ENCODE data around the gene NRCAM. TPM values are rescaled to one million over a fixed set of nuclear protein-coding genes. Genes with fewer than 3 reads are reported as not detected.
A peak's percentile ranks its signal among the peaks of the same experiment; 100 is the strongest.

Gene NRCAM
- total and polyA plus RNA-seq, 10 of the 15 experiments (the other 5 are each of a cell fraction or from before 2014, with no cell fraction given) = 0.30 to 2.0 (median 1.0) TPM

GRCh38 chr7:108436906-108437305 is 19.3 kb downstream of the NRCAM start:
- Histone ChIP-seq H3K4me2 (ENCODE audit: control insufficient read depth, insufficient read depth) (no peak overlapping the region), H3K9me3 (replicated peaks; ENCODE audit: control insufficient read depth, insufficient read depth, low read length) (no peaks in the 10 kb centered on the region), H3K27ac (ENCODE audit: control insufficient read depth, insufficient read depth) (no peak overlapping the region), H2AFZ (ENCODE audit: control insufficient read depth, low read depth, low read length) (no peak overlapping the region), H3K27me3 (replicated peaks in 1 of 2; ENCODE audit: control insufficient read depth in 2 of 2, insufficient read depth in 2 of 2, low read length in 1 of 2) (no peaks in the 10 kb centered on the region), H3K4me1 (ENCODE audit: control insufficient read depth, insufficient read depth, low read length) (no peaks in the 10 kb centered on the region), H3K36me3 (ENCODE audit: control insufficient read depth in 2 of 2, insufficient read depth in 2 of 2, low read length in 1 of 2) (no peaks in the 10 kb centered on the region), H3K79me2 (ENCODE audit: control insufficient read depth, insufficient read depth, low read length) (no peaks in the 10 kb centered on the region), H4K20me1 (ENCODE audit: control insufficient read depth, insufficient read depth) (no peaks in the 10 kb centered on the region), H3K4me3 (no peak overlapping the region), H3K9ac (ENCODE audit: control insufficient read depth, insufficient read depth, low read length) (no peak overlapping the region)
- in situ Hi-C loops (cut with MboI) = no loop called here
- ChIA-PET SMC1A (ENCODE audit: uncharacterized antibody, unreplicated experiment) (no interaction called here), RAD21 (ENCODE audit: unreplicated experiment) (no interaction called here), POLR2A (no interaction called here), CTCF (no interaction called here)
- FAIRE-seq (no peak), DNase-seq (ENCODE audit: low read depth, low spot score) (no peak), ATAC-seq (no peak)
- 26% methylated on average over 3 of the region's 3 CpGs for WGBS (ENCODE audit: insufficient coverage, insufficient replicate concordance, low lambda C conversion rate, missing lambda C conversion rate)
- no peak for TF ChIP-seq JUND (IDR thresholded peaks at IDR 0.05; ENCODE audit: low read depth, low read length)
- intact Hi-C loops (cut with micrococcal nuclease; ENCODE audit: unreplicated experiment) = no loop called here
- no TSS peak for BruUV-seq (replicated peaks)

GRCh38 chr7:108434010-108434409 is 22.2 kb downstream of the NRCAM start:
- no TSS peak for BruUV-seq (replicated peaks)
- Histone ChIP-seq H3K9me3 (replicated peaks; ENCODE audit: control insufficient read depth, insufficient read depth, low read length) (no peaks in the 10 kb centered on the region), H3K4me2 (ENCODE audit: control insufficient read depth, insufficient read depth) (no peak overlapping the region), H3K4me1 (ENCODE audit: control insufficient read depth, insufficient read depth, low read length) (no peaks in the 10 kb centered on the region), H3K27me3 (replicated peaks in 1 of 2; ENCODE audit: control insufficient read depth in 2 of 2, insufficient read depth in 2 of 2, low read length in 1 of 2) (peaks cover 0 to 2% of the 10 kb centered on the region in 2 experiments; a peak in 1 of 4 replicates), H4K20me1 (ENCODE audit: control insufficient read depth, insufficient read depth) (no peaks in the 10 kb centered on the region), H3K79me2 (ENCODE audit: control insufficient read depth, insufficient read depth, low read length) (no peaks in the 10 kb centered on the region), H3K4me3 (no peak overlapping the region), H3K9ac (ENCODE audit: control insufficient read depth, insufficient read depth, low read length) (no peak overlapping the region), H2AFZ (ENCODE audit: control insufficient read depth, low read depth, low read length) (no peak overlapping the region), H3K27ac (ENCODE audit: control insufficient read depth, insufficient read depth) (no peak overlapping the region), H3K36me3 (ENCODE audit: control insufficient read depth in 2 of 2, insufficient read depth in 2 of 2, low read length in 1 of 2) (no peaks in the 10 kb centered on the region)
- 60% methylated on average over 2 of the region's 2 CpGs for WGBS (ENCODE audit: insufficient coverage, insufficient replicate concordance, low lambda C conversion rate, missing lambda C conversion rate)
- in situ Hi-C loops (cut with MboI) (no loop called here), intact Hi-C loops (cut with micrococcal nuclease; ENCODE audit: unreplicated experiment) (no loop called here)
- ATAC-seq (peak; percentile 15; the same call in 2 of the 3 replicates), FAIRE-seq (peak; percentile 35), DNase-seq (ENCODE audit: low read depth, low spot score) (no peak)
- ChIA-PET RAD21 (ENCODE audit: unreplicated experiment) (no interaction called here), SMC1A (ENCODE audit: uncharacterized antibody, unreplicated experiment) (no interaction called here), POLR2A (no interaction called here), CTCF (no interaction called here)
- TF ChIP-seq RELB (IDR thresholded peaks at IDR 0.05; ENCODE audit: low read depth) (no peak), JUND (IDR thresholded peaks at IDR 0.05; ENCODE audit: low read depth, low read length) (no peak), SMAD5 (IDR thresholded peaks at IDR 0.05; ENCODE audit: low read depth) (no peak), POLR2A (IDR thresholded peaks at IDR 0.05; ENCODE audit: low read depth, low read length) (no peak), YY1 (IDR thresholded peaks at IDR 0.05; ENCODE audit: low read depth, low read length) (no peak), NR2C1 (IDR thresholded peaks at IDR 0.05) (no peak), NFXL1 (IDR thresholded peaks at IDR 0.05; ENCODE audit: borderline replicate concordance) (no peak), LARP7 (IDR thresholded peaks at IDR 0.05) (no peak), TCF3 (IDR thresholded peaks at IDR 0.05; ENCODE audit: borderline replicate concordance, insufficient read depth, low read depth, low read length) (no peak), KDM1A (IDR thresholded peaks at IDR 0.05; ENCODE audit: borderline replicate concordance) (no peak)
